ENCODE measurements around the gene PKD1. TPM values are rescaled to one million over a fixed set of nuclear protein-coding genes. Genes with fewer than 3 reads are reported as not detected.

The PKD1 gene
- total and polyA plus RNA-seq, 4 experiments from 2014 or later, result 2.3 to 126 (median 68.1) TPM

DNA sequence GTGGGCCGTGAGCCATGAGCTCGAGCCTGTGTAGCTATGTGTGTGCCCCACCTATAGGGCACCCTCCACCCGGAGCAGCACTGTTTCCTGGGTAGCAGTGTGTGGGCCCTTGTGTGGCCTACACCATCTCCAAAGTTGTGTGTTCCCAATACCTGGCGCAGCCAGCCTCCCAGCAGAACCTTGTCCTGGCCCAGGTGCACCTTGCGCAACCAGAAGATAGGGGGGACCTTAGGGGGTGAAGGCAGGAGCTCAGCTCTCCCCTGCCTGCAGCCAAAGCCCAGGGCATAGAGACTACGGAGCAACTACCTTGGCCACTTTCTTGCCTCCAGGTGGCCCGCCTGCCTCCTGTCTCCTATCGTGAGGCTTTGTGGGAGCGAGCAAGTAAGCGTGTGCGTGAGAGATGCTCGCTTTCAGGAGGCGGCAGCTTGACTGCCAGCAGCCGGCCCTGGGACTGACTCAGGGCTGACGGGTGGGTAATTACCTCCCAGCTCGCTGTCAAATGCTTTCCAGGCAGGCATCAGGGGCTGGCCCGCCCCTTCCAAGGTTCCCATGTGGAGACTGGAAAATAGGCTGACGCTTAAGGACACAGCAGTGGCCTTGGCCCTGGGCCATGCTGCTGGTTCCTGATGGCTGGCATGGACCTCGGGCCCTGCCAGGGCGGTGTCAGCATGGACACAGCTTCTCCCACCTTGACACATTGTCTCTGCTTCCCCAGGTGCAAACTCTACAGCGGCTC, 38.9 kb upstream of the PKD1 start:
- Histone ChIP-seq H3K4me1 (ENCODE audit: insufficient read depth, low read length) (no peaks in the 10 kb centered on the region), H3K27me3 (ENCODE audit: insufficient read depth, low read length) (no peaks in the 10 kb centered on the region), H3K27ac (ENCODE audit: low read depth, low read length) (no peak overlapping the region), H3K9me3 (ENCODE audit: control insufficient read depth in 1 of 2, low read length in 2 of 2) (no peaks in the 10 kb centered on the region), H3K36me3 (ENCODE audit: insufficient read depth, low read length) (peaks cover 4% of the 10 kb centered on the region), H3K4me3 (ENCODE audit: low read length in 2 of 2) (no peak overlapping the region)
- DNase-seq, result no peak
- POLR2A ChIA-PET (ENCODE audit: partially characterized antibody), result no interaction called here
- H3K27me3 Mint-ChIP-seq, result no peaks in the 10 kb centered on the region
- H3K4me3 Mint-ChIP-seq, result no peak overlapping the region
- peaks cover 0 to 19% of the 10 kb centered on the region in 2 donors for H3K36me3 Mint-ChIP-seq
- H3K27ac Mint-ChIP-seq, result no peak overlapping the region
- no peaks in the 10 kb centered on the region for H3K4me1 Mint-ChIP-seq
- intact Hi-C loops (cut with micrococcal nuclease), result no loop called here
- no peaks in the 10 kb centered on the region for H3K9me3 Mint-ChIP-seq
- CTCF ChIA-PET (ENCODE audit: partially characterized antibody), result no interaction called here

DNA sequence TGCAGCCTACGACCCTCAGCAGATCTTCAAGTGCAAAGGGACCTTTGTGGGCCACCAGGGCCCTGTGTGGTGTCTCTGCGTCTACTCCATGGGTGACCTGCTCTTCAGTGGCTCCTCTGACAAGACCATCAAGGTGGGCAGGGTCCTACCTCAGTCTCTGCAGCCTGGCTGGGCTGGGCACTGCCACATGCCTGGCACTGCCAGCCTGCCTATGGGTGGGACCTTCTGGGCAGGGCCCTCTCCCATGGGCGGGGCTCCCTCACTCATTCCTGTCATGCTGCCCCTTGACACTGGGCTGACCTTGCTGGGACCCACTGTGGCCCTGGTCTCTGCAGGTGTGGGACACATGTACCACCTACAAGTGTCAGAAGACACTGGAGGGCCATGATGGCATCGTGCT, 38.2 kb upstream of the PKD1 start:
- Mint-ChIP-seq H3K4me1 (no peaks in the 10 kb centered on the region), H3K27ac (no peak overlapping the region), H3K36me3 (peaks cover 0 to 19% of the 10 kb centered on the region in 2 donors), H3K27me3 (no peaks in the 10 kb centered on the region), H3K9me3 (no peaks in the 10 kb centered on the region), H3K4me3 (no peak overlapping the region)
- no peak for DNase-seq
- ChIA-PET CTCF (ENCODE audit: partially characterized antibody) (no interaction called here), POLR2A (ENCODE audit: partially characterized antibody) (no interaction called here)
- intact Hi-C loops (cut with micrococcal nuclease), result no loop called here
- no peaks in the 10 kb centered on the region for H3K9me3 ChIP-seq (ENCODE audit: control insufficient read depth in 1 of 2, low read length in 2 of 2)
- H3K27ac ChIP-seq (ENCODE audit: low read depth, low read length), result no peak overlapping the region
- no peak overlapping the region for H3K4me3 ChIP-seq (ENCODE audit: low read length in 2 of 2)
- H3K27me3 ChIP-seq (ENCODE audit: insufficient read depth, low read length), result no peaks in the 10 kb centered on the region
- peaks cover 4% of the 10 kb centered on the region for H3K36me3 ChIP-seq (ENCODE audit: insufficient read depth, low read length)
- no peaks in the 10 kb centered on the region for H3K4me1 ChIP-seq (ENCODE audit: insufficient read depth, low read length)

DNA sequence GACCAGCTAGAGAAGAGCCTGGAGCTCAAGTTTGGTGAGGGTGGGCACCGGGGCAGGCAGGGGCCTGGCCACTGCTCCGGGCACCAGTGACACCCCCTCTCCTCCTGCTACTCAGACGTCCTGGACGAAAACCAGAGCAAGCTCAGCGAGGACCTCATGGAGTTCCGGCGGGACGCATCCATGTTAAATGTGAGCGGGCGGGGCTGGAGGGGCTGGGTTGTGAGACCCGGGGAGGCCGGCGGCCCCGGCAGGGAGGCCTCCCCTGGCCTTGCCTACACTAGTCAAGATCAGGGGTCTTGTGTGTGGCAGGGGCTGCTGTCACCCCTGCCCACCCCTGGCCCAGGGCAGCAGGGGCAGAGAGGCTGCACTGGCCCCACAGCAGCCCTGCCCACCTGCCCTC, 37.7 kb upstream of the PKD1 start:
- no peak overlapping the region for H3K4me3 Mint-ChIP-seq
- POLR2A ChIA-PET (ENCODE audit: partially characterized antibody), result interaction anchor here (0.8 kb wide), 1 partner anchor 32 kb away, joined by 4 read pairs; the partner anchor contains the start of gene MLST8
- no peaks in the 10 kb centered on the region for H3K4me1 Mint-ChIP-seq
- no peak for DNase-seq
- Histone ChIP-seq H3K27me3 (ENCODE audit: insufficient read depth, low read length) (no peaks in the 10 kb centered on the region), H3K4me3 (ENCODE audit: low read length in 2 of 2) (no peak overlapping the region), H3K27ac (ENCODE audit: low read depth, low read length) (no peak overlapping the region), H3K9me3 (ENCODE audit: control insufficient read depth in 1 of 2, low read length in 2 of 2) (no peaks in the 10 kb centered on the region), H3K36me3 (ENCODE audit: insufficient read depth, low read length) (peaks cover 6% of the 10 kb centered on the region), H3K4me1 (ENCODE audit: insufficient read depth, low read length) (no peaks in the 10 kb centered on the region)
- peaks cover 0 to 20% of the 10 kb centered on the region in 2 donors for H3K36me3 Mint-ChIP-seq
- intact Hi-C loops (cut with micrococcal nuclease), result no loop called here
- H3K27me3 Mint-ChIP-seq, result no peaks in the 10 kb centered on the region
- H3K27ac Mint-ChIP-seq, result no peak overlapping the region
- CTCF ChIA-PET (ENCODE audit: partially characterized antibody), result no interaction called here
- H3K9me3 Mint-ChIP-seq, result no peaks in the 10 kb centered on the region

DNA sequence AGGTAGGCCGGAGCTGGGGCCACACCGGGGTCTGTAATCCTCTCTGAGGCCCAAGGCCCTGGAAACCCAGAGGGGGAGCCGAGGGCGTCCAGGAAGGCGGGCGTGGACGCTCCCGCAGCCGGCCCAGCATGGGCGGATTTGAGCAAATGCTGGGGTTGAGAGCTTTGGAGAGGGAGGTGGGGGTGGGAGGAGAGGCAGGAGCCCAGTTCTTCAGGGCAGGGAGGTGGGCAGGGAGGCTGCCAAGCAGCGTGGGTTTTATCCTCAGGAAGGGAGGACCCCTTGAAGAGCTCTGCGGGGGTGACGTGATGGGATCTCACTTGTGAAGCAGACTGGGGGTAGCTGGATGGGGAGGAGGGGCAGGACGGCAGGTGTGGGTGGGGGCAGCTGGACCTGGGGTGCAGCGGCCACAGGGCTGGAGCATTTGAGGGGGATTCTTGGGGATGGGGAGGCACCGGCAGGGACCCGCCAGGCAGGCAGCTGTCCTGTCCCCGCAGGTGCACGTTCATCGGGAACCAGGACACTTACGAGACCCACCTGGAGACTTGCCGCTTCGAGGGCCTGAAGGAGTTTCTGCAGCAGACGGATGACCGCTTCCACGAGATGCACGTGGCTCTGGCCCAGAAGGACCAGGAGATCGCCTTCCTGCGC, 37.1 kb upstream of the PKD1 start:
- H3K9me3 Mint-ChIP-seq, result no peaks in the 10 kb centered on the region
- Histone ChIP-seq H3K36me3 (ENCODE audit: insufficient read depth, low read length) (peaks cover 11% of the 10 kb centered on the region), H3K4me3 (ENCODE audit: low read length in 2 of 2) (no peak overlapping the region), H3K27me3 (ENCODE audit: insufficient read depth, low read length) (no peaks in the 10 kb centered on the region), H3K27ac (ENCODE audit: low read depth, low read length) (no peak overlapping the region), H3K4me1 (ENCODE audit: insufficient read depth, low read length) (no peaks in the 10 kb centered on the region), H3K9me3 (ENCODE audit: control insufficient read depth in 1 of 2, low read length in 2 of 2) (no peaks in the 10 kb centered on the region)
- H3K27me3 Mint-ChIP-seq, result no peaks in the 10 kb centered on the region
- intact Hi-C loops (cut with micrococcal nuclease), result no loop called here
- ChIA-PET POLR2A (ENCODE audit: partially characterized antibody) (interaction anchor here (0.8 to 0.9 kb wide), 2 partner anchors 32 to 43 kb away, joined by 3 to 4 read pairs; partner anchors contain the start of gene MLST8), CTCF (ENCODE audit: partially characterized antibody) (no interaction called here)
- H3K36me3 Mint-ChIP-seq, result peaks cover 0 to 22% of the 10 kb centered on the region in 2 donors
- DNase-seq, result no peak
- no peak overlapping the region for H3K27ac Mint-ChIP-seq
- H3K4me3 Mint-ChIP-seq, result no peak overlapping the region
- H3K4me1 Mint-ChIP-seq, result no peaks in the 10 kb centered on the region

DNA sequence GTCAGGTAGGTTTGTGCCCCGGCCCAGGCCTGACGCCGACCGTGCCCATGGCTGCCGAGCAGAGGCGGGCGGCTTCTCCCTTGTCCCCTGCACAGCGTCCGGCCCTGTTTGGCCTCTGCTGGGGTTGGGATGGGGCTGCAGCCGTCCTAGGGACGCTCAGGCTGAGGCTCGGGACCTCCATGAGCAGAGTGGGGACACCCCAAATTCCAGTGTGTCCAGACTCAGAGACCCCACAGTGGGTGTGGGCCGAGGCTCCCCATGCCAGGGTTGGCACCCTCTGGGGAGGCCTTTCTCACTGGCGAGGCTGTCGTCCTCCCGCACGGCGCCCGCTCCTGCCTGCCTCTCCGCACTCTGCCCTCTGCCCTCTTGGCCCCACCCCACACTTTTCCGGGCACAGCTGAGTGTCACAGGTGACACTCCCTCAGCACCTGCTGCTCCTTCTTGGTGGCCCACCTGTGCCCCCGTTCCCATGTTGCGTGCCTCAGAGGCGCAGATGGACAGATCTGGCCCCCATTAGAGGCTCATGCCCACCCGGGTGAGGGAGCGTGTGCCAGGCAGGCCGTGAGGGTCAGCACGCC, 36.0 kb upstream of the PKD1 start:
- H3K36me3 ChIP-seq (ENCODE audit: insufficient read depth, low read length), result peaks cover 13% of the 10 kb centered on the region
- ChIA-PET POLR2A (ENCODE audit: partially characterized antibody) (interaction anchor here (0.9 kb wide), 1 partner anchor 44 kb away, joined by 3 read pairs; no protein-coding TSS in a partner anchor), CTCF (ENCODE audit: partially characterized antibody) (no interaction called here)
- no peak for DNase-seq
- H3K4me3 ChIP-seq (ENCODE audit: low read length in 2 of 2), result no peak overlapping the region
- H3K9me3 ChIP-seq (ENCODE audit: control insufficient read depth in 1 of 2, low read length in 2 of 2), result no peaks in the 10 kb centered on the region
- Mint-ChIP-seq H3K27ac (no peak overlapping the region), H3K4me1 (no peaks in the 10 kb centered on the region), H3K4me3 (no peak overlapping the region), H3K27me3 (no peaks in the 10 kb centered on the region), H3K9me3 (no peaks in the 10 kb centered on the region), H3K36me3 (peaks cover 0 to 22% of the 10 kb centered on the region in 2 donors)
- intact Hi-C loops (cut with micrococcal nuclease), result no loop called here
- no peaks in the 10 kb centered on the region for H3K27me3 ChIP-seq (ENCODE audit: insufficient read depth, low read length)
- H3K4me1 ChIP-seq (ENCODE audit: insufficient read depth, low read length), result no peaks in the 10 kb centered on the region
- no peak overlapping the region for H3K27ac ChIP-seq (ENCODE audit: low read depth, low read length)

DNA sequence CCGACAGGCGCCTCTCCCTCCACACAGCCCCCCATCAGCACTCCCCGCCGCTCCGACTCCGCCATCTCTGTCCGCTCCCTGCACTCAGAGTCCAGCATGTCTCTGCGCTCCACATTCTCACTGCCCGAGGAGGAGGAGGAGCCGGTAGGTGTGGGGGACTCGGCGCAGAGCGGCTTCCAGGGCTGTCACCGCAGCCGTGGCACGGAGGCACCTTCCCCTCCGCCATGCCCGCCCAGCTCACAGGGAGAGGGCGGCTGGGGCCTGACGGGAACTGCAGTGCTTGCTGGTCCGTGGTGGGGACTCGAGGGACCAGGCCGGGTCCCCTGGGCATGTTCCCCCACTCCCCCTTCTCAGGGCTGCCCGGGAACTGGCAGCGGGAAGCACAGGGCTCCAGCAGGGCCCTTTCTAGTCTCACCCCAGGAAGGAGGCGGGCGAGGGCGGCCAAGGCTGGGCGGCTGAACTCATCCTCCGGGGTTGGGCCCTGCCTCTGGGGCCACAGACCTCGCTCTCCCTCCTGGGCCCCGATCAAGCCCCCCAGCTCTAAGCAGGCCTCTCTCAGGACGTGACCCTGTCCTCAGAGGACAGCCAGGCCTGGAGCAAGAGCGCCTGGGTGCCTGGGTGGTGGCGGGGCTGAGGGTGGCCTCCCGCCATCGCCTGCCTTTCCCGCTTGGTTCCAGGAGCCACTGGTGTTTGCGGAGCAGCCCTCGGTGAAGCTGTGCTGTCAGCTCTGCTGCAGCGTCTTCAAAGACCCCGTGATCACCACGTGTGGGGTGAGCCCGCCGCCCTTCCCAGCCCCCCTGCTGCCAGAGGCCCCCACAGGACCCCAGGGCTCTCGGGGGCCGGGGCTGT, 35.1 kb upstream of the PKD1 start:
- intact Hi-C loops (cut with micrococcal nuclease), result no loop called here
- Mint-ChIP-seq H3K27ac (no peak overlapping the region), H3K27me3 (no peaks in the 10 kb centered on the region), H3K36me3 (peaks cover 3 to 19% of the 10 kb centered on the region in 2 donors), H3K9me3 (no peaks in the 10 kb centered on the region), H3K4me1 (no peaks in the 10 kb centered on the region), H3K4me3 (no peak overlapping the region)
- ChIA-PET POLR2A (ENCODE audit: partially characterized antibody) (no interaction called here), CTCF (ENCODE audit: partially characterized antibody) (no interaction called here)
- Histone ChIP-seq H3K4me1 (ENCODE audit: insufficient read depth, low read length) (no peaks in the 10 kb centered on the region), H3K4me3 (ENCODE audit: low read length in 2 of 2) (no peak overlapping the region), H3K36me3 (ENCODE audit: insufficient read depth, low read length) (peaks cover 13% of the 10 kb centered on the region), H3K27ac (ENCODE audit: low read depth, low read length) (no peak overlapping the region), H3K9me3 (ENCODE audit: control insufficient read depth in 1 of 2, low read length in 2 of 2) (no peaks in the 10 kb centered on the region), H3K27me3 (ENCODE audit: insufficient read depth, low read length) (no peaks in the 10 kb centered on the region)
- DNase-seq, result no peak

DNA sequence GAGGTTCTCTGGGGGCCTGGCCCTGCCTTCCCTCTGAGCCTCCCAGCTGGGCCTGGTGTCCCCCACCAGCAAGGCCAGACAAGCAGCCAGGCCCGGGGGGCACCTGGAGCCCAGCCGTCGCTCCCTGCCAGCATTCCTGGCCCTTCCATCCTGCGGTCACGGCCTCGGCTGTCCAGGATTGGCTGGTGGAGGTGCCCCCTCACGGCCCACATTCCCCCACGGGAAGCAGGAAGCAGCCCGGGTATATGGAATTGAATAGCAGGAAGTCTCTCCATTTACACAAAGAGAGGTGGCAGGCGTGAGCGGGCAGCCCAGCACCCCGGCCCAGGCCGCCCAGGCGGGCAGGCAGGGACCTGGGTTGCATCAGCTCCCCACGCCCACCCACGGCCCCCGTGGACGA, 34.4 kb upstream of the PKD1 start:
- CTCF ChIA-PET (ENCODE audit: partially characterized antibody), result no interaction called here
- intact Hi-C loops (cut with micrococcal nuclease), result no loop called here
- Mint-ChIP-seq H3K27ac (no peak overlapping the region), H3K36me3 (peaks cover 3 to 18% of the 10 kb centered on the region in 2 donors), H3K9me3 (no peaks in the 10 kb centered on the region), H3K4me1 (no peaks in the 10 kb centered on the region), H3K27me3 (no peaks in the 10 kb centered on the region), H3K4me3 (no peak overlapping the region)
- no peaks in the 10 kb centered on the region for H3K27me3 ChIP-seq (ENCODE audit: insufficient read depth, low read length)
- no peak for DNase-seq
- no peak overlapping the region for H3K4me3 ChIP-seq (ENCODE audit: low read length in 2 of 2)
- POLR2A ChIA-PET (ENCODE audit: partially characterized antibody), result no interaction called here
- H3K36me3 ChIP-seq (ENCODE audit: insufficient read depth, low read length), result peaks cover 13% of the 10 kb centered on the region
- H3K9me3 ChIP-seq (ENCODE audit: control insufficient read depth in 1 of 2, low read length in 2 of 2), result no peaks in the 10 kb centered on the region
- no peaks in the 10 kb centered on the region for H3K4me1 ChIP-seq (ENCODE audit: insufficient read depth, low read length)
- no peak overlapping the region for H3K27ac ChIP-seq (ENCODE audit: low read depth, low read length)

Measured in CD4-positive, alpha-beta memory T cell (primary cell).